GM19099 (cell line): ENCODE data around the gene TFPT.

Source experiments
- POLR2A ChIP-seq: IDR thresholded peaks from 3 replicates; pipeline ENCODE4 v1.6.1; 2011; ENCODE audit warnings: low read depth; ENCODE audit not compliant: insufficient read length; ENCODE audit errors: extremely low read depth

The TFPT gene

DNA sequence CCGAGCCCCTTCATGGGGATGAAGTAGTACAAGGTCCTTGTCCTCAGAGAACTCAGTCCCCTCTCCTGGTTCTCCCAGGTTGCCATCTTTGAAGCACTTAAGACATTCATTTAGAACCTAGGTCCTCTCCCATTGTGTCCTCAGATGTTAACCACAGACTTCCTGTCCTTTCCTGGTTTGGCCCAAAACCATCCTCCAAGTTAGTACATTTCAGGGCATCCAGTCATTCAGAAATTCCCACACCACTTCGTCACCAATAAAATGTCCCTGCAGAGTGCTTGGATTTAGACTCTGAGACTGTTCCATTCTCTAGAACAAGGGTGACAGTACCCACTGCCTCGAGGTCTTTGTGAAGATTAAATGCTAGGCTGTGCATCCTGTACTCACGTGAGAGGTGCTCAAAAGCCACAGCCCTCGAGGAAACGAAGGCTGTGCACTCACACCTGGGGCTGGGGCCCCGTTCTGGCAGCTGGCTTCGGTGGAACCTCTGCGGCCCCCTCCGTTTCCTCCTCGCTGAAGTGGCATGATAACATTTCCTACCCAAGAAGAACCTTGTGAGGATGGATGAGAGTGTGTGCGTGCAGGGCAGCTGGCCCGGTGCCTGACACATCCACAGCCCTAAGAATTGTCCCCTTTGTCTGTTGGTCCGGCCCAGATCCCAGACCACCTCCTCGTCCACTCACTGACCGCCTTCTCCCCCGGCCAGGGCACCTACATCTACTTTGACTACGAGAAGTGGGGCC lies 39.3 kb upstream of the TFPT start:
- TF ChIP-seq POLR2A = no peak

DNA sequence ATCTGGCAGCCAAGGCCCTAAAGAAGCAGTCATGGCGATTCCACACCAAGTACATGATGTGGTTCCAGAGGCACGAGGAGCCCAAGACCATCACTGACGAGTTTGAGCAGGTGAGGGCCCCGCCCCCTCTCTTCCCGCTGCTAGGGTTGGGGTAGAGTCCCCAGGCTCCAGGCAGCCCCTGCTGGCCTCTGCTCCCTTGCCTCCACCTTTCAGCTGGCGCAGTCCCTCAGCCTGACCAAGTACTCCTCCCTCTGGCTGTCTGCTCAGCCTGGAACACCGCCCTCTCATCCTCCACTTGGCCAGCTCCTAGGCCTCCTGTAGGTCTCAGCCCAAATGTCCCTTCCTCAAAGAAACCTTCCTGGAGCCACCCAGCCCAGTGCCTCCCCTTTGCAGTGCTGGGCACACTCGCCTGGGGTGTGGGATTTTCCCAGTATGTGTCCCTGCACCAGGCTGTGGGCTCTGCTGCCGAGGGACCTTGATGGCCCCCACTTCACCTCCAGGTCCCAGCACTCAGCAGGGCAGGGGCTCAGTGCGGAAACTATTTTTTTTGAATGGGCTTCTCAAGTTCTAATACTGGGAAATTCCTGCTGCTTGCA lies 38.4 kb upstream of the TFPT start:
- peak; percentile 27 for TF ChIP-seq POLR2A

DNA sequence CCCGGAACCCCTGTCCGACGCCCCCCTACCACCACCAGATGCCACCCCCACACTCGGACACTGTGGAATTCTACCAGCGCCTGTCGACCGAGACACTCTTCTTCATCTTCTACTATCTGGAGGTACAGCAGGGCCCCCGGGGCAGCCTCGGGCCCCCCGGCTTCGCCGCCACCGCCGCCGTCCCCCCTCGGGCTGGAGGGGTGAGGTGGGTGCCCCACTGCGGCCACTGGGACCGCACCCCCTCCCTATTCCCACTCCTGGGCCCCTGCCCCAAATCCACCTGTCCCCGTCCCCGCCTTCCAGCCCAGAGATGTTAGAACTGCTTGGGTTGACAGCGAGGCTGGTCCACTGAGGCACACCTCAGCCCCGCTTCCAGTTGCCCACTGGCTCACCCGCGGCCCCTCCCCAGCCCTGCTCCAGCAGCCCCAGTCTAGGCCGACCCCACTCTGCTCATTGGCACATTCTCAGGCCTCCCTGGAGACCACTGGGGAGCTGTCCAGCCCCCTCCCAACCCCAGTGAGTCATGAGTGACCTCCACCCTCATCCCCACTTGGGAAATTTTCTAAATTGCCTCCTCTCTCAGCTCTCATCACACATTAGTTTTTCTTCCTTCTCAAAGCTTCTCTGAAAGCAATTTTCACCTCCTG lies 37.5 kb upstream of the TFPT start:
- TF ChIP-seq POLR2A = no peak

DNA sequence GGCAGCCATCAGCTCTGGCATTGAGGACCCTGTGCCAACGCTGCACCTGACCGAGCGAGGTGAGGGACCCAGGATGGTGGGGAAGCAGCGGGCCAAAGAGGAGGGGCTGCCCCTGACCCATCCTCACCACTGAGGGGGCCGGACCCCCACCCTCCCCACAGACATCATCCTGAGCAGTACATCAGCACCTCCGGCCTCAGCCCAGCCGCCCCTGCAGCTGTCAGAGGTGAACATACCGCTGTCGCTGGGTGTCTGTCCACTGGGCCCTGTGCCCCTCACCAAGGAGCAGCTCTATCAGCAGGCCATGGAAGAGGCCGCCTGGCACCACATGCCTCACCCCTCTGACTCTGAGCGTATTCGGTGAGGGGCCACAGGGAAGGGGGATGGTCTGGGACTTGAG lies 36.8 kb upstream of the TFPT start:
- no peak for TF ChIP-seq POLR2A

DNA sequence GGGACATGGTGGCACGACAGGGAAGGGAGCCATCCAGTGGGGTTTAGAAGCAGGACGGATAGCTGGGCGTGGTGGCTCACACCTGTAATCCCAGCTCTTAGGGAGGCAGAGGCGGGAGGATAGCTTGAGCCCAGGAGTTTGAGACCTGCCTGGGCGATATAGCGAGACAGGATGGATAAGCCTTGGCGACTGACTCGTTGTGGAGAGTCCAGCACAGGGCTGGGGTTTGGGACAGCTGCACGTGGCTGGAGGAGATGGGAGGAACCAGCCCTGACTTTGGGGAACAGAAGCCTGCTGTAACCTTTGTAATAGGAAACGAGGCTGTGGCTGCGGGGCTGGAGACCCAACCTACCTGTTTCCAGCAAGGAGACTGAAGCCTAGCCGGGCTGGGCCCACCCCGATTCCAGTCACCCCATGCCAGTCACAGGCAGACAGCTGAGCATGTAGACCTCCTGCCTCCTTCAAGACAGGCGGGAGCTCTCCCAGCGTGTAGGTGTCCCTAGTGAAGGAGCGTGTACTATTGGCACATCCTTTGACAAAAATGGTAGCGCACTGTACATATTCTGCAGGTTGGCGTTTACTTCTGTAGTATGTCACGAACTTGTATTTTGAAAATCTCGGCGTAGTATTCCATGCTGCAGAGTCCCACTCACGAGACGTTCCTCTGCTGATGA lies 36.0 kb upstream of the TFPT start:
- TF ChIP-seq POLR2A = no peak

DNA sequence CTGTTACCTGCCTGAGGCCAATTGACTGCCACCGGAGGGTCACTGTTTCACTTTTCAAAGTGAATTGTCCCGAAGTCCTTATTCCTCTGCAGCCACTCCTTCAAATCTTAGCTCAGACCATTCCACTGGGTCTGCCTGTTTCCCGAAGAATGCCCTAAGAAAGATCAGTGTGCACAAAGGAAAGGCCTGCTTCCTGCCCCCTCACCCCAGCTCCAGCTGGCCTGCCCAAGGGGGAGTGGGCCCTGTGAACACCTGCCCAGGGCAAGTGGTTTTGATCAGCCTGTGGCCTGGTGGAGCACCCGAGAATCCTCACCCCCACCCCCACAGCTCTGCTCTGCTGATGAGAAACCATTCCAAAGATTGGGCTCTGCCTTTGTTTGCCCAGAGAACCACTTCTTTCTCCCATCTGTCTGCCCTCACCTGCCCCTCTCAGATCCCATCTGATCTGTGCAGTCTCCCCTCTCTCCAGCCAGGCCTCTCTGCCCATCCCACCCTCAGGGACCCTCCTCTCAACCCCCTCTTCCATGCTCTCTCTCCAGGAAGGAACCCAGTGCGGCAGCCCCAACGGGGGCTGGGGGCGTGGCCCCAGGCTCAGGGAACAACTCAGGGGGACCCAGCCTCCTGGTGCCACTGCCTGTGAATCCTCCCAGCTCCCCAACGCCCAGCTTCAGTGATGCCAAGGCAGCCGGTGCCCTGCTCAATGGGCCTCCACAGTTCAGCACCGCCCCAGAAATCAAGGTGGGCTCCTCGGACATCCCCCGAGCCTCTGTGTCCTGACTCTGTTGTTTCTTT lies 33.8 kb upstream of the TFPT start:
- no peak for TF ChIP-seq POLR2A

DNA sequence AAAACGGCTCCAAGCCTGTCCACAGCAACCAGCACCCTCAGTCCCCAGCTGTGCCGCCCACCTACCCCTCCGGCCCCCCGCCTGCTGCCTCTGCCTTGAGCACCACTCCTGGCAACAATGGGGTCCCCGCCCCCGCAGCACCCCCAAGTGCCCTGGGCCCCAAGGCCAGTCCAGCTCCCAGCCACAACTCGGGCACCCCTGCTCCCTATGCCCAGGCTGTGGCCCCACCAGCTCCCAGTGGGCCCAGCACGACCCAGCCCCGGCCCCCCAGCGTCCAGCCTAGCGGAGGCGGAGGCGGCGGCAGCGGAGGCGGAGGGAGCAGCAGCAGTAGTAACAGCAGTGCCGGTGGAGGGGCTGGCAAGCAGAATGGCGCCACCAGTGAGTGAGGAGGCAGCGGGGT lies 32.7 kb upstream of the TFPT start:
- no peak for TF ChIP-seq POLR2A

DNA sequence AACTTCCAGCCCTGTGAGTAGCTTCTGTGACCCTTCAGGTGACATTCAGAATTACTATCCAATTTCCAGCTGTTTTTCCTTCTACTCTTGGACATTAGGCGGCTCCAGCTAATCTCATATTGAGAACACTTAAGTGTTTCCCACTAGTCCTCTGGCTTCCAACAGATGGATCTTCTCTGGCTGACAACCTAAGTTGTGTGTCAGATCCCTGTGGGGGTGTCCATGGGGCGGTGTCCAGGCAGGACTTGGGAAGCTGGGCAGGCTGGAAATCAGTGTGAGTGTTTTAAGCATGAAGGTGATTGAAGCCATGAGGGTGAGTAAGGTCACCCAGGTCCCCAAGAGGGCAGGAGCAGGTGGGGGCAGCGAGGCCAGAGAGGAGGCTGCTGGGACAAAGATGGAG lies 32.2 kb upstream of the TFPT start:
- no peak for TF ChIP-seq POLR2A

DNA sequence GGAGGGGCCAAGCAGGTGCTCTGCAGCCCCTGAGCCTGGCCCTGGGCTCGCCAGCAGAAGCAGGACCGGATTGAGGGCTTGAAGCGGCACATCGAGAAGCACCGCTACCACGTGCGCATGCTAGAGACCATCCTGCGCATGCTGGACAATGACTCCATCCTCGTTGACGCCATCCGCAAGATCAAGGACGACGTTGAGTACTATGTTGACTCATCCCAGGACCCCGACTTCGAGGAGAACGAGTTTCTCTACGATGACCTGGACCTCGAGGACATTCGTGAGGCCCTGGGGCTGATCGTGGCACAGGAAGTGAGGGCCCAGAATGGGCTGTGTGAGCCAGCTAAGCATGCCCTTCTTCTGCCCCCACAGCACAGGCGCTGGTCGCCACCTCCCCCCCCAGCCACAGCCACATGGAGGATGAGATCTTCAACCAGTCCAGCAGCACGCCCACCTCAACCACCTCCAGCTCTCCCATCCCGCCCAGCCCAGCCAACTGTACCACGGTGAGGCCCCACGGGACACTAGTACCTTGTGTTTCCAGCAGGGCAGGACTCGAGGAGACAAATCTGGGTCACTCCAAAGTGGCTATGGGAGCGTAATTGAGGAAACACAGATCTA lies 30.2 kb upstream of the TFPT start:
- TF ChIP-seq POLR2A = no peak

DNA sequence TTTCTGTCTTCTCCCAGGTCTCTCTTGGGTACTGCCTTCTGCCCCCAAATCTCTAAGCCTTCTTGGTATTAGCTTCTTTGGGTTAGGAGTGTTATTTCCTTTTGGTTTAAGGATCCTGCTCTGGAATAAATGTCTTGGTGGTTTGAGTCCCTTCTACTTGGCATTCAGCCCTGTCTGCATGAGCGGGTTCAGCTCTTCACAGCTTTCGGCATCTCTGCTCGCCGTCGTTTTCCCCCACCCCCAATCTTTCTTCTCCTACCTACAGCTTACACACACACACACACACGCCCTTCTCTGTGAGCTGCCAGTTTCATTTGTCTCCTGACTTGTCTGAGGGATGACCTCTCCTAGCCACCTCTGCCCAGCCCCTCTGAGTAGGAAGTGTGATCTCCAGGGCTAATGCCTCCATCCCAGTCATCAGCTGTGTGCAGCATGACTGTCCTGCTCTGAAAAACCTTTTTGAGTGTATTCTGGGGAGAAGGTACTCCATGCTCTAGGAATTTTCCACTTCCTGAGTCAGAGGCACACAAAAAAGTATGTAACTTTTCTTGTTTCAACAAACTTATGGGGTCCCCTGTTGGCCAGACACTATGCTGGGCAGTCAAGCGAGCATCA lies 26.8 kb upstream of the TFPT start:
- TF ChIP-seq POLR2A = no peak

DNA sequence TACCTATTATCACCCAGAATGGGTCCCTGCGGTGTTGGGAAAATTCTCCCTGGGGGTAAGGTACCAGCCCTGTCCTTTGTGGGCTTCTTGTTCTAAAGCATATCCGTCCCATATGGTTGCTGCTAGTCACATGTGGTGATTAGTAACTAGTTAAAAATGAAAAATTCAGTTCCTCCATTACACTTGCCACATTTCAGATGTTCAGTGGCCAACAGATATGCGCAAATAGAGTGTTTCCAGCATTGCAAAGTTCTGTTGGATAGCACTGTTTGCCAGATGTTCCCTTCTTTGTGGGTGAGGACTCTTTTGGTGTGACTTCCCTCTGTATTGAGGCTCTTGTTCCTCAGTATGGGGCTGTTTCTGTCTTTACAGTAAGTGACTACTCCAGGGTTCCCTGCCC lies 25.9 kb upstream of the TFPT start:
- TF ChIP-seq POLR2A = no peak

DNA sequence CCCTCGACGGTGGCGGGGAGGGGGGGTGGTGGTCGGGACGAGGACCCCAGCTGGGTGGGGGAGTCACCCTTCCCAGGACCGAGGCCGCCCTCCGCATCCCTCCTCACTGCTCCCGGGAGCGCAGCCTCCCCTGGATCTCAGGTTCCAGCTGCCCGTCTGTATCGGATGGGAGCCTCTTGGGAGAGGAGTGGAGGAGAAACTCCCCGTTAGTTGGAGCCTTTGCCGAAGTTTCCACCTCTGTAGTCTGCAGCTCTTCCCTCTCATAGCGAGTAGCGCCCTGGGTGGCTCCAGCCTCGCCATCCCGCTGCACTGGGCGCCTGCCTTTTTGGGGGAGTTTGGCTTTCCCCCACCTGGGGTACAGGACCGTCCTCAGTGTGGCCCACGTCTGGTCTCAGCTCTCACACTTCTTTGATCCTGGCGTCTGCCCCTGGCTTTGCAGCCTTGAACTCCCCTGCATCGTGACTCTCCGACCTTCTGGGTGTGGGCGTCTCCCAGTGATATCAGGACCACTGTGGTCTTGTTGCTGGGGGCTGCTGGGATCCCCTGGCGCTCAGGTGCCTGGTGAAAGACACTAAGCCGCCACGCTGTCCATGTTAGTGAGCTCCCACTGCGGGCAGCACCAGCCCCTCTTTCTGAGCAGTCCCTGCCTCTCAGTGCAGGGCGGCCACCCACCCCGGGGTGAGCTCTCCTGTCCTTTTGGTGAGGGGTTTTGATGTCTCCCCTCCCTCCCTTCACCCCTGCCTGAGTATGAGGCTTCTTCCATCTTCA lies 23.2 kb upstream of the TFPT start:
- no peak for TF ChIP-seq POLR2A

DNA sequence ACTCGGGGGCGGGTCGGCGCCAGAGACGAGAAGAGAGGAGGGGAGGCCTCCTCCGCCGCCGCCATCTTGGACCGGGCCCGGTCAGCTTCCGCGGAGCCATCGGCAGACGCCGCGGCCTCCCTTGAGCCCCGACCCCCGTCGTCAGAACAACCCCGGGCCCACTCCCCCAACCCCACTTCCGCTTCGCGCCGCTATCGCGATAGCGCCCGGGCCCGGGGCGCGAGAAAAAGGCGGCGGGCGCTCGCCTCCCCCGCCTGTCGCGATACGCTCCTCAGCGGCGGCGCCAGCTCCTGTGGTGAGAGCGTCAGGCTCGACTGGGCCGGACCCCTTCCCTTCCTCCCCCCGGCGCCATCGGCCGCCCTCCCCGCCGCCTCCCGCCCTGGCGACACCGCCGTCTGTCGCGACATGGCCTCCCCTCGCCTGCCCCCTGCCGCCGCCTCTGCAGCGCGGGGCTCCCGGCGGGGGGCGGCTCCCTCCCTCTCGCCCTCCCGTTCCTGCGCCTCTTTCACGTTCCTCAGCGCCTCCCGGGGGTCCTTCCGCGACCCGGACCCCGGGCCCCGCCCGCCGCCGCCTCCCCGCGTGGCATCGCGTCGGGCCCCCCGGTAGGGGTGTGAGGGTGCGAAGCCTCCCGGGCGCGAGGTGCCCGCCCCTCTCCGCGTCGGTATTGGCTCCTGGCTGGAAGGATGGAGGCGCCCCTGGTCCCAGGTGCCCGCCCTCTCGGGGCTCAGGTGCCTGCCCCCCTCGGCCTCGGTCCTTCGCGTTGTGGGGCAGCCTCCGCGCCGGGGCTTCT lies 22.4 kb upstream of the TFPT start, which contains the start of gene CNOT3:
TSS of gene CNOT3 (plus strand) at position 64 of the 790 bp plus-strand sequence. CDS start 5,217 bp downstream, outside the sequence.
- peak; percentile 87 for TF ChIP-seq POLR2A
